Mucosa of rectum (tissue), 2 donors: Measurements from ENCODE around the gene ACYP2.
"Not testable (repeated sequence)": the region's sequence is repeated elsewhere in the genome, so short reads cannot be mapped to it uniquely, and the experiment has no call there.

ENCODE experiments used
- H3K27ac ChIP-seq, 2 donors: one replicate each; pipeline ENCODE4 v1.7.0; 2013; ENCODE audit warnings: inconsistent platforms in 2 of 2, low read depth in 2 of 2, low read length in 2 of 2
- H3K27me3 ChIP-seq, 2 donors: one replicate each; pipeline ENCODE4 v1.7.0; 2013; ENCODE audit warnings: low read length in 2 of 2; ENCODE audit not compliant: control insufficient read depth in 2 of 2, insufficient read depth in 2 of 2
- H3K36me3 ChIP-seq, 2 donors: one replicate each; pipeline ENCODE4 v1.7.0; 2013; ENCODE audit warnings: low read length in 2 of 2; ENCODE audit not compliant: control insufficient read depth in 2 of 2, insufficient read depth in 2 of 2
- H3K4me1 ChIP-seq, 2 donors: one replicate each; pipeline ENCODE4 v1.7.0; 2013; ENCODE audit warnings: low read length in 2 of 2, mild to moderate bottlenecking in 1 of 2; ENCODE audit not compliant: control insufficient read depth in 2 of 2, insufficient read depth in 2 of 2
- H3K4me3 ChIP-seq, 2 donors: one replicate each; pipeline ENCODE4 v1.7.0; 2013; ENCODE audit warnings: low read length in 2 of 2
- H3K9ac ChIP-seq, 2 donors: one replicate each; pipeline ENCODE4 v1.7.0; 2013; ENCODE audit warnings: low read length in 2 of 2, low read depth in 1 of 2, mild to moderate bottlenecking in 1 of 2
- H3K9me3 ChIP-seq, 2 donors: one replicate each; pipeline ENCODE4 v1.7.0; 2013; ENCODE audit warnings: low read length in 2 of 2; ENCODE audit not compliant: control insufficient read depth in 2 of 2
- donor health status: healthy.
- donor health status: Normal muscosa, but diverticular disease.

The ACYP2 gene

GRCh38 chr2:54310311-54310710 lies 194.9 kb downstream of the ACYP2 start:
- H3K9me3 ChIP-seq: no peaks in the 10 kb centered on the region
- H3K4me3 ChIP-seq: no peak overlapping the region
- no peaks in the 10 kb centered on the region for H3K27me3 ChIP-seq
- H3K36me3 ChIP-seq: no peaks in the 10 kb centered on the region
- H3K27ac ChIP-seq: no peak overlapping the region
- no peaks in the 10 kb centered on the region for H3K4me1 ChIP-seq
- no peak overlapping the region for H3K9ac ChIP-seq

- no peaks in the 10 kb centered on the region for H3K9me3 ChIP-seq
- no peaks in the 10 kb centered on the region for H3K36me3 ChIP-seq
- no peaks in the 10 kb centered on the region for H3K4me1 ChIP-seq
- no peak overlapping the region for H3K4me3 ChIP-seq
- H3K9ac ChIP-seq: no peak overlapping the region
- H3K27ac ChIP-seq: no peak overlapping the region
- no peaks in the 10 kb centered on the region for H3K27me3 ChIP-seq
Observed at GRCh38 chr2:54310961-54311360, 195.5 kb downstream of the ACYP2 start.

GRCh38 chr2:54313147-54313546 lies 197.7 kb downstream of the ACYP2 start:
- Histone ChIP-seq H3K9me3 (no peaks in the 10 kb centered on the region), H3K36me3 (no peaks in the 10 kb centered on the region), H3K4me3 (no peak overlapping the region), H3K9ac (no peak overlapping the region), H3K27me3 (no peaks in the 10 kb centered on the region), H3K27ac (no peak overlapping the region), H3K4me1 (no peaks in the 10 kb centered on the region)

- no peak overlapping the region for H3K27ac ChIP-seq
- H3K9ac ChIP-seq: no peak overlapping the region
- H3K36me3 ChIP-seq: no peaks in the 10 kb centered on the region
- no peaks in the 10 kb centered on the region for H3K9me3 ChIP-seq
- no peaks in the 10 kb centered on the region for H3K27me3 ChIP-seq
- no peak overlapping the region for H3K4me3 ChIP-seq
- H3K4me1 ChIP-seq: no peaks in the 10 kb centered on the region
Observed at GRCh38 chr2:54317973-54318372, 202.6 kb downstream of the ACYP2 start.

- Histone ChIP-seq H3K27ac (no peak overlapping the region), H3K27me3 (no peaks in the 10 kb centered on the region), H3K4me3 (no peak overlapping the region), H3K9me3 (no peaks in the 10 kb centered on the region), H3K36me3 (no peaks in the 10 kb centered on the region), H3K9ac (no peak overlapping the region), H3K4me1 (no peaks in the 10 kb centered on the region)
Observed at GRCh38 chr2:54318821-54319220, 203.4 kb downstream of the ACYP2 start.

GRCh38 chr2:54321047-54321446 lies 205.6 kb downstream of the ACYP2 start:
- no peaks in the 10 kb centered on the region for H3K27me3 ChIP-seq
- H3K9ac ChIP-seq: no peak overlapping the region
- no peaks in the 10 kb centered on the region for H3K4me1 ChIP-seq
- no peak overlapping the region for H3K27ac ChIP-seq
- no peak overlapping the region for H3K4me3 ChIP-seq
- H3K9me3 ChIP-seq: no peaks in the 10 kb centered on the region
- H3K36me3 ChIP-seq: no peaks in the 10 kb centered on the region

GRCh38 chr2:54324517-54324916 lies 209.1 kb downstream of the ACYP2 start:
- H3K9me3 ChIP-seq: not testable (repeated sequence)

GRCh38 chr2:54325148-54325547 lies 209.7 kb downstream of the ACYP2 start:
- H3K4me1 ChIP-seq: peaks cover 5% of the 10 kb centered on the region in 2 donors

More at GRCh38 chr2:54324517-54324916, 209.1 kb downstream of the ACYP2 start:
- not testable (repeated sequence) for H3K4me3 ChIP-seq, H3K36me3 ChIP-seq, H3K27ac ChIP-seq, H3K9ac ChIP-seq, H3K4me1 ChIP-seq, H3K27me3 ChIP-seq

GRCh38 chr2:54329482-54330161 lies 214.2 kb downstream of the ACYP2 start:
- Histone ChIP-seq H3K9ac (peak overlapping the region; percentile 60 to 83), H3K36me3 (no peaks in the 10 kb centered on the region), H3K9me3 (no peaks in the 10 kb centered on the region), H3K4me1 (peaks cover 13 to 14% of the 10 kb centered on the region in 2 donors), H3K27me3 (no peaks in the 10 kb centered on the region), H3K27ac (peak overlapping the region; percentile 75 to 78), H3K4me3 (peak overlapping the region; percentile 75 to 81)

More at GRCh38 chr2:54325148-54325547, 209.7 kb downstream of the ACYP2 start:
- no peaks in the 10 kb centered on the region for H3K36me3 ChIP-seq
- no peaks in the 10 kb centered on the region for H3K9me3 ChIP-seq
- no peak overlapping the region for H3K27ac ChIP-seq
- no peak overlapping the region for H3K4me3 ChIP-seq
- H3K27me3 ChIP-seq: no peaks in the 10 kb centered on the region
- no peak overlapping the region for H3K9ac ChIP-seq

GRCh38 chr2:54330162-54330925 lies 214.9 kb downstream of the ACYP2 start:
- no peaks in the 10 kb centered on the region for H3K36me3 ChIP-seq
- peak overlapping the region; percentile 75 to 78 for H3K27ac ChIP-seq
- no peaks in the 10 kb centered on the region for H3K9me3 ChIP-seq
- H3K9ac ChIP-seq: peak overlapping the region; percentile 60 to 83
- H3K4me3 ChIP-seq: peak overlapping the region; percentile 75 to 81
- H3K4me1 ChIP-seq: peaks cover 13 to 14% of the 10 kb centered on the region in 2 donors
- no peaks in the 10 kb centered on the region for H3K27me3 ChIP-seq
